HCT116 (cell line): ENCODE measurements around the gene SLC37A3. TPM values are rescaled to one million over a fixed set of nuclear protein-coding genes. Genes with fewer than 3 reads are reported as not detected.

ENCODE experiments used
- ATAC-seq: fragments of 200-7000 bp; cut with Tn5 transposase; 2 replicates; pipeline ENCODE4 v1.9.1; 2020; ENCODE audit warnings: mild to moderate bottlenecking, moderate library complexity
- Bru-seq: library from RNA; stranded (reverse); fragments of 400-500 nt; gene quantifications from one replicate; lab custom pipeline; 2021; lab: Mats Ljungman, UMichigan
- BruChase-seq, 2 experiments: library from RNA; stranded (reverse); fragments of 400-500 nt; gene quantifications; one replicate each; lab custom pipeline; 2021; lab: Mats Ljungman, UMichigan
- BruUV-seq: library from RNA; stranded (reverse); fragments of 400-500 nt; replicated peaks from 2 replicates; lab custom pipeline; 2021; lab: Mats Ljungman, UMichigan
- CTCF ChIA-PET: fragments of 300-600 bp; sonication (Branson Sonifier 250); formaldehyde crosslinking; loops from one replicate; lab custom pipeline; 2021; ENCODE audit warnings: antibody characterized with exemption; lab: Charles Lee
- POLR2A ChIA-PET: fragments of 300-600, 350-600 bp; sonication (Branson Sonifier 250); formaldehyde crosslinking; loops from one replicate; lab custom pipeline; 2021; ENCODE audit warnings: antibody characterized with exemption; lab: Charles Lee
- RAD21 ChIA-PET, 2 experiments: fragments of 300-600 bp; sonication (Branson Sonifier 250); formaldehyde crosslinking; loops; one replicate each; lab custom pipeline; 2023; ENCODE audit warnings: low total read pairs in 2 of 2; ENCODE audit not compliant: uncharacterized antibody in 2 of 2, unreplicated experiment in 2 of 2, low non-redundant PET in 1 of 2; lab: Charles Lee
- DNase-seq: peaks from one replicate; pipeline ENCODE4 v3.0.0-alpha.2; 2010; ENCODE audit warnings: low read depth, low spot score
- H2AFZ ChIP-seq: fragments of 200-600 bp; shearing (Covaris generic), sonication (generic); 2 replicates; pipeline ENCODE4 v1.6.1; 2017; ENCODE audit warnings: low read depth, mixed run types, mixed read lengths, antibody characterized with exemption, low read length; ENCODE audit not compliant: poor library complexity, severe bottlenecking
- H3K27ac ChIP-seq: 2 replicates; pipeline ENCODE4 v1.5.1; 2012; ENCODE audit warnings: low read depth, low read length
- H3K27me3 ChIP-seq: fragments of 200-600 bp; sonication (generic); 2 replicates; pipeline ENCODE4 v1.6.1; 2016; ENCODE audit warnings: mixed run types, low read length, mixed read lengths; ENCODE audit not compliant: insufficient read depth
- H3K36me3 ChIP-seq, 2 experiments: fragments of 200-500 bp in 1 of 2; fragments of 200-600 bp in 1 of 2; sonication (Bioruptor generic) in 1 of 2; sonication (generic) in 1 of 2; 2 replicates each; pipeline versions ENCODE4 v1.5.1 to v1.6.1; 2014 to 2016; ENCODE audit warnings: low read length in 2 of 2, inconsistent platforms in 1 of 2, mixed read lengths in 1 of 2, mixed run types in 1 of 2; ENCODE audit not compliant: insufficient read depth in 2 of 2, control insufficient read depth in 1 of 2
- H3K4me1 ChIP-seq, 2 experiments: fragments of 200-600 bp in 1 of 2; sonication (generic) in 1 of 2; 2 replicates each; pipeline versions ENCODE4 v1.5.1 to v1.6.1; 2012 to 2017; ENCODE audit warnings: low read length in 2 of 2, inconsistent platforms in 1 of 2, mild to moderate bottlenecking in 1 of 2, mixed read lengths in 1 of 2, mixed run types in 1 of 2, moderate library complexity in 1 of 2; ENCODE audit not compliant: insufficient read depth in 2 of 2, control insufficient read depth in 1 of 2
- H3K4me2 ChIP-seq: fragments of 200-600 bp; sonication (generic); 2 replicates; pipeline ENCODE4 v1.6.1; 2017; ENCODE audit warnings: mixed run types, low read length, mixed read lengths
- H3K4me3 ChIP-seq, 2 experiments: fragments of 200-600 bp in 1 of 2; sonication (generic) in 1 of 2; replicated peaks in 1 of 2; 2 replicates each; pipeline ENCODE4 v1.5.1; 2011 to 2016; ENCODE audit warnings: low read length in 2 of 2, control low read depth in 1 of 2, low read depth in 1 of 2, mild to moderate bottlenecking in 1 of 2, mixed read lengths in 1 of 2, mixed run types in 1 of 2
- H3K79me2 ChIP-seq: fragments of 200-600 bp; sonication (generic); 2 replicates; pipeline ENCODE4 v1.6.1; 2017; ENCODE audit warnings: mild to moderate bottlenecking, mixed run types, low read length, moderate library complexity, mixed read lengths; ENCODE audit not compliant: insufficient read depth
- H3K9ac ChIP-seq: fragments of 200-600 bp; sonication (generic); 2 replicates; pipeline ENCODE4 v1.6.1; 2016; ENCODE audit warnings: low read length, mixed read lengths
- H3K9me2 ChIP-seq: fragments of 200-600 bp; sonication (generic), shearing (Covaris generic); 2 replicates; pipeline ENCODE4 v1.6.1; 2017; ENCODE audit warnings: mixed run types, mild to moderate bottlenecking, moderate library complexity; ENCODE audit not compliant: insufficient read depth
- H3K9me3 ChIP-seq, 2 experiments: fragments of 200-500 bp in 1 of 2; fragments of 200-600 bp in 1 of 2; sonication (Bioruptor generic) in 1 of 2; sonication (generic) in 1 of 2; 2 replicates each; pipeline ENCODE4 v1.6.1; 2014 to 2017; ENCODE audit warnings: low read length in 2 of 2, mixed read lengths in 2 of 2, inconsistent platforms in 1 of 2, low read depth in 1 of 2, mild to moderate bottlenecking in 1 of 2, mixed run types in 1 of 2, moderate library complexity in 1 of 2; ENCODE audit not compliant: control insufficient read depth in 1 of 2, insufficient read depth in 1 of 2
- H4K20me1 ChIP-seq: fragments of 200-600 bp; sonication (generic), shearing (Covaris generic); 2 replicates; pipeline ENCODE4 v1.6.1; 2017; ENCODE audit warnings: mixed run types, mild to moderate bottlenecking, moderate library complexity; ENCODE audit not compliant: insufficient read depth
- CEBPB ChIP-seq: IDR thresholded peaks from 2 replicates; pipeline ENCODE4 v1.6.1; 2012; ENCODE audit warnings: low read depth
- CTCF ChIP-seq, 3 experiments: fragments of 200-600 bp in 1 of 3; sonication (generic) in 1 of 3; IDR thresholded peaks in 2 of 3; conservative IDR thresholded peaks in 1 of 3; 2 replicates each; pipeline ENCODE4 v1.5.1; 2012 to 2017; ENCODE audit warnings: low read depth in 2 of 3, low read length in 2 of 3, antibody characterized with exemption in 1 of 3, borderline replicate concordance in 1 of 3, control low read depth in 1 of 3, mild to moderate bottlenecking in 1 of 3, mixed read lengths in 1 of 3, mixed run types in 1 of 3, moderate library complexity in 1 of 3; ENCODE audit not compliant: insufficient read depth in 1 of 3
- EZH2 ChIP-seq: fragments of 200-600 bp; sonication (generic); IDR thresholded peaks from 2 replicates; pipeline ENCODE4 v1.6.1; 2017; ENCODE audit warnings: antibody characterized with exemption, mixed run types
- EZH2phosphoT487 ChIP-seq: fragments of 200-600 bp; IDR thresholded peaks from 2 replicates; pipeline ENCODE4 v1.6.1; 2018; ENCODE audit warnings: antibody characterized with exemption, borderline replicate concordance
- FOSL1 ChIP-seq: IDR thresholded peaks from 2 replicates; pipeline ENCODE4 v1.6.1; 2012; ENCODE audit warnings: low read depth
- REST ChIP-seq: IDR thresholded peaks from 2 replicates; pipeline ENCODE4 v1.6.1; 2012; ENCODE audit warnings: low read depth
- SIN3A ChIP-seq: IDR thresholded peaks from 2 replicates; pipeline ENCODE4 v1.6.1; 2012; ENCODE audit warnings: low read depth
- SP1 ChIP-seq: IDR thresholded peaks from 2 replicates; pipeline ENCODE4 v1.6.1; 2012; ENCODE audit warnings: low read depth
- SRF ChIP-seq: IDR thresholded peaks from 2 replicates; pipeline ENCODE4 v1.6.1; 2012; ENCODE audit warnings: low read depth
- TCF7L2 ChIP-seq: IDR thresholded peaks from 2 replicates; pipeline ENCODE4 v1.7.0; 2011; ENCODE audit warnings: borderline replicate concordance, inconsistent platforms; ENCODE audit not compliant: insufficient read depth, insufficient read length; ENCODE audit errors: extremely low read depth
- ZBTB33 ChIP-seq: IDR thresholded peaks from 2 replicates; pipeline ENCODE4 v1.6.1; 2011; ENCODE audit warnings: mild to moderate bottlenecking, low read length, moderate library complexity; ENCODE audit not compliant: insufficient replicate concordance; ENCODE audit errors: extremely low read depth
- ZFX ChIP-seq: fragments of 450-650 bp; IDR thresholded peaks from 2 replicates; pipeline ENCODE4 v1.6.1; 2017
- intact Hi-C: fragments of 100-400 bp; cut with micrococcal nuclease; formaldehyde crosslinking; loops from 2 replicates; pipeline ENCODE4 v1.10.0; 2022
- long read RNA-seq: library from polyadenylated mRNA; unstranded; transcript quantifications from one replicate; pipeline ENCODE4 v2.0.0, GENCODE V29; 2021; ENCODE audit not compliant: unreplicated experiment
- polyA plus RNA-seq: library from polyadenylated mRNA; unstranded; fragments of >200 nt; gene quantifications from 2 replicates; pipeline ENCODE4 v1.2.1, GENCODE V29; 2012; ENCODE audit warnings: missing spikeins
- total RNA-seq: library from RNA; stranded (reverse); gene quantifications from one replicate; pipeline ENCODE4 v1.2.1, GENCODE V29; 2021; ENCODE audit not compliant: unreplicated experiment

Gene SLC37A3, protein sequence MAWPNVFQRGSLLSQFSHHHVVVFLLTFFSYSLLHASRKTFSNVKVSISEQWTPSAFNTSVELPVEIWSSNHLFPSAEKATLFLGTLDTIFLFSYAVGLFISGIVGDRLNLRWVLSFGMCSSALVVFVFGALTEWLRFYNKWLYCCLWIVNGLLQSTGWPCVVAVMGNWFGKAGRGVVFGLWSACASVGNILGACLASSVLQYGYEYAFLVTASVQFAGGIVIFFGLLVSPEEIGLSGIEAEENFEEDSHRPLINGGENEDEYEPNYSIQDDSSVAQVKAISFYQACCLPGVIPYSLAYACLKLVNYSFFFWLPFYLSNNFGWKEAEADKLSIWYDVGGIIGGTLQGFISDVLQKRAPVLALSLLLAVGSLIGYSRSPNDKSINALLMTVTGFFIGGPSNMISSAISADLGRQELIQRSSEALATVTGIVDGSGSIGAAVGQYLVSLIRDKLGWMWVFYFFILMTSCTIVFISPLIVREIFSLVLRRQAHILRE
- total RNA-seq (41.8 TPM), Bru-seq, nascent RNA (percentile 75 among the genes with signal in this experiment), BruChase-seq, experiment 1, labeled RNA remaining after a 6-hour chase (percentile 76 among the genes with signal in this experiment), BruChase-seq, experiment 2, labeled RNA remaining after a 2-hour chase (percentile 77 among the genes with signal in this experiment)
- 18.9 and 25.4 TPM in 2 replicates for polyA plus RNA-seq
- long read RNA-seq, transcript SLC37A3-201 (15 exons, 3,349 nt): major isoform, 61 of 127 reads
- long read RNA-seq, partial matches to known transcripts: 1 of 127 reads
- long read RNA-seq, other reads (novel, unspliced or antisense): 63 of 127 reads

- Histone ChIP-seq H3K27me3 (no peaks in the 10 kb centered on the region), H3K9me2 (no peaks in the 10 kb centered on the region), H4K20me1 (no peaks in the 10 kb centered on the region), H2AFZ (peak within 1 kb of the TSS; percentile 78), H3K79me2 (peaks cover 51% of the 10 kb centered on the region), H3K4me1 (peaks cover 11 to 23% of the 10 kb centered on the region in 2 experiments), H3K27ac (peak within 1 kb of the TSS; percentile 72), H3K4me3 (peak within 1 kb of the TSS; percentile 85 to 99), H3K9ac (peak within 1 kb of the TSS; percentile 95), H3K9me3 (no peaks in the 10 kb centered on the region), H3K36me3 (no peaks in the 10 kb centered on the region; a peak in 1 of 4 replicates), H3K4me2 (peak within 1 kb of the TSS; percentile 72)
- ChIA-PET CTCF (interaction anchor here (0.8 kb wide), 1 partner anchor 46 kb away, joined by 3 read pairs; no protein-coding TSS in a partner anchor), RAD21 (interaction anchor here (0.7 kb wide), 2 partner anchors 42 to 654 kb away, joined by 6 to 8 read pairs; no protein-coding TSS in a partner anchor), POLR2A (interaction anchor here (0.7 kb wide), 2 partner anchors 13 to 257 kb away, joined by 4 read pairs; no protein-coding TSS in a partner anchor)
- ATAC-seq (peak; percentile 96), DNase-seq (peak; percentile 49)
- BruUV-seq: TSS peak; percentile 77
- intact Hi-C loops: no loop called here
- TF ChIP-seq SP1 (no peak; the same call in 1 of the 2 replicates), REST (no peak), EZH2phosphoT487 (no peak), TCF7L2 (no peak), CTCF (IDR thresholded peaks at IDR 0.05 in 2 of 3, conservative IDR thresholded peaks at IDR 0.05 in 1 of 3; ENCODE audit: borderline replicate concordance in 1 of 3, insufficient read depth in 1 of 3, low read depth in 2 of 3, low read length in 2 of 3) (0 out of 6 replicates have a peak, but pooled peaks of 1 of the 3 experiments have one; percentile 5), ZFX (peak; percentile 58; the same call in 1 of the 2 replicates), ZBTB33 (peak; percentile 48), CEBPB (no peak), SIN3A (peak; percentile 65; the same call in 1 of the 2 replicates), FOSL1 (no peak), EZH2 (no peak), SRF (no peak)
These were observed at the start of gene SLC37A3 for GRCh38 chr7:140397784-140398750. SLC37A3 (minus strand) TSS chr7:140398530; CDS start chr7:140382526, 16,004 bp downstream.
